AG09319 (cell line): ENCODE data around the gene PDSS1.
A peak's percentile ranks its signal among the peaks of the same experiment; 100 is the strongest.
"Not testable (repeated sequence)": the region's sequence is repeated elsewhere in the genome, so short reads cannot be mapped to it uniquely, and the experiment has no call there.

Source experiments
- DNase-seq: peaks from one replicate; pipeline ENCODE4 v3.0.0-alpha.2; 2010; ENCODE audit warnings: low read depth; ENCODE audit errors: extremely low read depth
- TF ChIP-seq, protein P1 (sequence below): IDR thresholded peaks from 2 replicates; pipeline ENCODE4 v1.5.1; 2011; ENCODE audit warnings: low read depth, mild to moderate bottlenecking, inconsistent platforms, low read length, moderate library complexity

The PDSS1 gene, protein sequence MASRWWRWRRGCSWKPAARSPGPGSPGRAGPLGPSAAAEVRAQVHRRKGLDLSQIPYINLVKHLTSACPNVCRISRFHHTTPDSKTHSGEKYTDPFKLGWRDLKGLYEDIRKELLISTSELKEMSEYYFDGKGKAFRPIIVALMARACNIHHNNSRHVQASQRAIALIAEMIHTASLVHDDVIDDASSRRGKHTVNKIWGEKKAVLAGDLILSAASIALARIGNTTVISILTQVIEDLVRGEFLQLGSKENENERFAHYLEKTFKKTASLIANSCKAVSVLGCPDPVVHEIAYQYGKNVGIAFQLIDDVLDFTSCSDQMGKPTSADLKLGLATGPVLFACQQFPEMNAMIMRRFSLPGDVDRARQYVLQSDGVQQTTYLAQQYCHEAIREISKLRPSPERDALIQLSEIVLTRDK

GRCh38 chr10:26697163-26697921 is at the start of gene PDSS1:
PDSS1 (plus strand) TSS chr10:26697701; CDS start chr10:26697712, 11 bp downstream.
- TF ChIP-seq, protein P1, sequence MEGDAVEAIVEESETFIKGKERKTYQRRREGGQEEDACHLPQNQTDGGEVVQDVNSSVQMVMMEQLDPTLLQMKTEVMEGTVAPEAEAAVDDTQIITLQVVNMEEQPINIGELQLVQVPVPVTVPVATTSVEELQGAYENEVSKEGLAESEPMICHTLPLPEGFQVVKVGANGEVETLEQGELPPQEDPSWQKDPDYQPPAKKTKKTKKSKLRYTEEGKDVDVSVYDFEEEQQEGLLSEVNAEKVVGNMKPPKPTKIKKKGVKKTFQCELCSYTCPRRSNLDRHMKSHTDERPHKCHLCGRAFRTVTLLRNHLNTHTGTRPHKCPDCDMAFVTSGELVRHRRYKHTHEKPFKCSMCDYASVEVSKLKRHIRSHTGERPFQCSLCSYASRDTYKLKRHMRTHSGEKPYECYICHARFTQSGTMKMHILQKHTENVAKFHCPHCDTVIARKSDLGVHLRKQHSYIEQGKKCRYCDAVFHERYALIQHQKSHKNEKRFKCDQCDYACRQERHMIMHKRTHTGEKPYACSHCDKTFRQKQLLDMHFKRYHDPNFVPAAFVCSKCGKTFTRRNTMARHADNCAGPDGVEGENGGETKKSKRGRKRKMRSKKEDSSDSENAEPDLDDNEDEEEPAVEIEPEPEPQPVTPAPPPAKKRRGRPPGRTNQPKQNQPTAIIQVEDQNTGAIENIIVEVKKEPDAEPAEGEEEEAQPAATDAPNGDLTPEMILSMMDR, result no peak
- peak; percentile 12 for DNase-seq

- not testable (repeated sequence) for DNase-seq
These were observed 49.3 kb upstream of the PDSS1 start for GRCh38 chr10:26648245-26648636.

DNA sequence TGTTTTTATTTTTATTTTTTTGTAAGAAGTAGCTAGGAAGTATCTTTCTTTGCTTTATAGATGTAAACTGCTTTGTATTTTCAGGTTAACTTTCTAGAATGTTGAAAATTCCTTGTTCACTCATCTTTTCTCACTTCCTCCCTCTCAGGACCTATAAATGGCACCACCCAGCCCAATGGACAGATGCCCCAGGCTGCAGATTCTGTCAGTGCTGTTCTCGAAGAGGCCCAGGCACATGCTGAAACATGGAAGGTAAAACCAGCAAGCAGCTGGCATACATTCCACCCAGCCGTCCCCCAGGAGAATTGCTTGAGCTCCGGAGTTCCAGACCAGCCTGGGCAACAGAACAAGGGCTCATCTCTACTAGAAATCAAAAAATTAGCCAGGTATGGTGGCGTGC is 47.1 kb upstream of the PDSS1 start:
- DNase-seq, result no peak
- TF ChIP-seq, protein P1, result no peak

DNA sequence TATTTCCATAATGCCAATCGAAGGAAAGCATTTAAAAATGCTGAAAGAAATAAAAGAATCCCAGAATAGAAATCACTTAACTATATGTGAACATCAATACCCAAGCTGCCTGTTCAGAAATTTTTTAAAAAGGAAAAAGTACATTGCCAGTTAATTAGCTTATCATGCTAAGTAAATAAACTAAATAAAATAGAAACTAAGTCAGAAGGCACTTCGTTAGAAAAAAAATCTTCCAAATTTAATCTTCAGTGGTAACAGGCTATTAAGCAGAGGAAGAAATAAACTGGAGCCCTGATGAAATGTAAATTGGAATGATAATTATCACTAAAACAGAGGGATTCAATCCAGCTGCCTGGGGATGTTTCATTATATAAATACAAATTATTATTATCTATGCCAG is 46.0 kb upstream of the PDSS1 start:
- DNase-seq, result not testable (repeated sequence)

GRCh38 chr10:26653004-26653403 is 44.5 kb upstream of the PDSS1 start:
- TF ChIP-seq, protein P1, result no peak
- no peak for DNase-seq

GRCh38 chr10:26655746-26656145 is 41.8 kb upstream of the PDSS1 start:
- TF ChIP-seq, protein P1, result no peak
- no peak for DNase-seq

DNA sequence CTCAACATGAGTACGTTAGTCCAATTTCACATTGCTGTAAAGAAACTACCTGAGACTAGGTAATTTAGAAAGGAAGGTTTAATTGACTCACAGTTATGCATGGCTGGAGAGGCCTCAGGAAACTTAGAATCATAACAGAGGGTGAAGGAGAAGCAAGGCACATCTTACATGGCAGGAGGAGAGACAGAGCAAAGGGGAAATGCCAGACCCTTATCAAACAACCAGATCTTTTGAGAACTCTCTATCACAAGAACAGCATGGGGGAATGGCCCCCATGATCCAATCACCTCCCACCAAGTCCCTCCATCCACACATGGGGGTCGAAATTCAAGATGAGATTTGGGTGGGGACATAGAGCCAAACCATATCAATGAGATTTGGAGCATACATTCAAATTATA is 34.6 kb upstream of the PDSS1 start:
- no peak for DNase-seq
- TF ChIP-seq, protein P1, result no peak

GRCh38 chr10:26665080-26666048 is 32.1 kb upstream of the PDSS1 start:
- TF ChIP-seq, protein P1, result no peak
- no peak for DNase-seq
